SK-N-SH treated with all-trans-retinoic acid at 6 μM for 48 hours (cell line): Measurements from ENCODE around the gene KIF18B.

Source experiments
- BACH2 ChIP-seq: fragments of 250-450 bp; sonication (Bioruptor Pico); IDR thresholded peaks from 2 replicates; pipeline ENCODE4 v1.9.0; 2021; ENCODE audit warnings: mild to moderate bottlenecking, borderline replicate concordance
- CREB5 ChIP-seq: fragments of 250-450 bp; sonication (Bioruptor Pico); IDR thresholded peaks from 2 replicates; pipeline ENCODE4 v1.5.1; 2020; ENCODE audit warnings: low read depth, mild to moderate bottlenecking, moderate library complexity
- CSDC2 ChIP-seq: fragments of 250-450 bp; sonication (Bioruptor Pico); IDR thresholded peaks from 2 replicates; pipeline ENCODE4 v1.5.0; 2020; ENCODE audit warnings: mild to moderate bottlenecking, moderate library complexity
- PATZ1 ChIP-seq: fragments of 250-450 bp; sonication (Bioruptor Pico); IDR thresholded peaks from 2 replicates; pipeline ENCODE4 v1.8.0; 2020; ENCODE audit warnings: mild to moderate bottlenecking, moderate library complexity, borderline replicate concordance
- POU6F1 ChIP-seq: fragments of 250-450 bp; sonication (Bioruptor Pico); IDR thresholded peaks from 2 replicates; pipeline ENCODE4 v1.8.0; 2021; ENCODE audit warnings: low read depth, mild to moderate bottlenecking, moderate library complexity, borderline replicate concordance
- PPARA ChIP-seq: fragments of 250-450 bp; sonication (Bioruptor Pico); IDR thresholded peaks from 2 replicates; pipeline ENCODE4 v1.5.0; 2020; ENCODE audit warnings: mild to moderate bottlenecking, borderline replicate concordance
- SNAI2 ChIP-seq: fragments of 250-450 bp; sonication (Bioruptor Pico); IDR thresholded peaks from 2 replicates; pipeline ENCODE4 v1.5.0; 2020; ENCODE audit warnings: mild to moderate bottlenecking, moderate library complexity
- TCF4 ChIP-seq: fragments of 250-450 bp; sonication (Bioruptor Pico); IDR thresholded peaks from 2 replicates; pipeline ENCODE4 v1.8.0; 2021; ENCODE audit warnings: mild to moderate bottlenecking, moderate library complexity, borderline replicate concordance
- ZC3H10 ChIP-seq: fragments of 250-450 bp; sonication (Bioruptor Pico); IDR thresholded peaks from 2 replicates; pipeline ENCODE4 v1.5.1; 2021; ENCODE audit warnings: mild to moderate bottlenecking, moderate library complexity
- ZNF8 ChIP-seq: fragments of 450-650 bp; formaldehyde crosslinking; IDR thresholded peaks from 2 replicates; pipeline ENCODE4 v1.5.0; 2020; ENCODE audit warnings: mild to moderate bottlenecking, moderate library complexity

GRCh38 chr17:44960691-44961090, 13.1 kb upstream of the KIF18B start:
- no peak for TF ChIP-seq TCF4
- TF ChIP-seq SNAI2 (CRISPR knock-in tag): no peak
- no peak for TF ChIP-seq PATZ1 (CRISPR knock-in tag)
- TF ChIP-seq BACH2 (CRISPR knock-in tag): no peak
- TF ChIP-seq ZNF8 (CRISPR knock-in tag): no peak
- no peak for TF ChIP-seq CSDC2 (CRISPR knock-in tag)
- TF ChIP-seq PPARA: no peak
- TF ChIP-seq ZC3H10: no peak
- no peak for TF ChIP-seq CREB5 (CRISPR knock-in tag)
- no peak for TF ChIP-seq POU6F1 (CRISPR knock-in tag)
